ENCODE data around the gene ANKRD23.

DNA sequence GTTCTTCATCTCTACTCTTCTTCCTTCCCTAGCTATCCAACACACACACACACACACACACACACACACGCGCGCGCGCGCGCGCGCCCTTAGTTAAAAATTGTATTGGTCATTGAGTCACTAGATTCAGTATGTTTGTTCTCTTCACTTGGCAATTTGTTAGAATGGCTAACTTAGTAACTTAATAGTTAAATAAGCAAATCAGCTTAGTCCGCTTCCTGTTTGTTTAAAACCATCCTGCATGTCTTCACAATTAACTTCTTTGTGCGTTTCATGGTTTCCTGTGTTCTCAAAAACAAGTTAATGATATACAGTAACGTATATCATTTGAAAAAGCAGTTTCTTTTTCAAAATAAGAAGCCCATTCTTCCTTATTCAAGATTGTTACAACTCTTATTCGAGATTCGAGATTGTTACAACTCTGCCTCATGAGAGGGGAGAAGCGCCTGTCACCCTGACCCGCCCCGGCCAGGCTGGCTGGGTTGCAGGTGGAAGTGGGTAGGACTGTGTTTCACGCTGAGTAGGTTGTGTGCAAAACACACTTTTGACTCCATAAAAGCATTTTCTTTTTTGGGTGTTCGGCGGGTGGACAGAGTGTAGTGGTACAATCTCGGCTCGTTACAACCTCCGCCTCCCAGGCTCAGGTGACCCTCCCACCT, 37.2 kb downstream of the ANKRD23 start:
- TF ChIP-seq CTCF (IDR thresholded peaks at IDR 0.05), result no peak
- no peak for TF ChIP-seq POLR2AphosphoS5 (IDR thresholded peaks at IDR 0.05)
- TF ChIP-seq EP300 (IDR thresholded peaks at IDR 0.05), result no peak
- TF ChIP-seq POLR2A (IDR thresholded peaks at IDR 0.05), result no peak
